Fibroblast of skin of scalp (primary cell): Measurements from ENCODE around the gene NKX2-2.
A peak's percentile ranks its signal among the peaks of the same experiment; 100 is the strongest.
"Not testable (repeated sequence)": the region's sequence is repeated elsewhere in the genome, so short reads cannot be mapped to it uniquely, and the experiment has no call there.

Experiments used
- DNase-seq: peaks from one replicate; pipeline ENCODE4 v3.0.0-alpha.2; 2013

The NKX2-2 gene

DNA sequence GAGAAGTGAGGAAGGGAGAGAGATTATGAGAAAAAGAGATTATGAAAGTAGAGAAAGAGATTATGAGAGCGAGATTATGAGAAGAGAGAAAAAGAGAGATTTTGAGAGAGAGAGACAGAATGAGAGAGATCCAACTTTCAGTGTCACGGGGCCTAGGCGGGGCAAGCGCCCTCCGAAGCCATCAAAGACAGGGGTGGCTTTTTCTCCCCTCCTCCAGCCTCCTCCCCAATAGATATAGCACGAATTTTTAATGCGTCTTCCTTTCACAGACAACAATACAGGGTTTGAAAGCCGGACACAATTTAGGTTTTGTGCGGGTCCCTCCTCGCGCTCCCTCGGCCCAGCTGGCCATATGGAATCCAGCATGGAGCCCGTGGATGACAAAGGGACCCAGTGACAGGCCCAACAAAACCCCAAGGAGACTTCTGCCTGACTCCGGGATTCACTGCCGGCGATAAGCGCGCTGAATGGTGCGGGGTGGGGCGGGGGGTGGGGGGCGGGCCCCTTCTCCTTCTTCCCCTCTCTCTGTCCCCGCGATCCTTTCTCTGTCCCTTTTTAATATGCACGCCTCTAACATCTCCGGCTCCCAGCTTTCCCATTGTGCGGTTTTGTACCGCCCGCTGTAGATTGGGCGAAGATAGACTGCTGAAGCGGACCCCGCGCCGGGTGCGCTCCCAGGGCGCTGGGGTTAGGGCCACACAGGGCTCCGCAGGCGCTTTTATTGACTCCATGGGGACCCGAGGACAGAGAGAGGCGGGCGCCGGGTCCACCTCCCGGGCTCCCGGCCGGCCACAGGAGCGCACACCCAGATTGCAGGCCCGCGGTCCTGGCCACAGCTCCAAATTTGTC, 5.4 kb downstream of the NKX2-2 start:
- DNase-seq = no peak

DNA sequence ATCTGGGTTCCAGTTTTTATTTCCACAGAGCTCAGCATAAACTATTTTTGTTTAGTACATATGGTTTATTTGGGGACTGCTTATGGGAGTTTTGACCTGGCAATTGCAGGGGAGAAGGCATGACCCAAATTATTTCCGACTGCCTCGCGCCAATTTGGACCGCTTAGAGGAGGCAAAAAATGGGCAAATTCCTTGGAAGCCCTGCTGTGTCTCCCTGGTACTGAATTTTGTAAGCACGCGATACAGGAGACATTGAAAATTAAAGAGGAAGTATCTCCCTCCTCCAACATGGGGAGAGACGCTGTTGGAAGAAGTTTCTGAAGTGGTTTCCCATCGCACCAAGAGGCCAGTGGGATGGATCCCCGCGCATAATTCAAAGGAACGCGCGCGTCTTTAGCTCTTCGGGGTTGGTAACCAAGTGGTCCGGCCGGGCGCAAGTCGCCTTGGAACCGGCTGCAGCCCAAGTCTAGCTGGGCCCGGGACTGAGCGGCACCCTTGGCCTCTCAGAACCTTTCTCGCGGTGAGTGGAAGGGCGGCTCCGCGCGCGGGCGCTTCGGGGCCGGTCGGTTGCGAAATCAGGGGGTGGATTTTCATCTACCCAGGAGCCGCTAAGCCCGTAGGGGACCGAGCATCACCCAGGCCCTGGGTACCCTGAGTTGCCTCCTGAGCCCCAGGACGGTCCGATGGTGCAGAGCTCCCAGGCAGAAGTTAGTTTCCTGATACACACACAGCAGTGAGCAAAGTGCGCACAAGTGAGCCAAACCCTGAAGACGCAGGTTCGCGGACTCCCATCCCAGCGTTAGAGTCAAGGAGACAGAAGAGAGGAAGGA, 6.2 kb downstream of the NKX2-2 start:
- no peak for DNase-seq

DNA sequence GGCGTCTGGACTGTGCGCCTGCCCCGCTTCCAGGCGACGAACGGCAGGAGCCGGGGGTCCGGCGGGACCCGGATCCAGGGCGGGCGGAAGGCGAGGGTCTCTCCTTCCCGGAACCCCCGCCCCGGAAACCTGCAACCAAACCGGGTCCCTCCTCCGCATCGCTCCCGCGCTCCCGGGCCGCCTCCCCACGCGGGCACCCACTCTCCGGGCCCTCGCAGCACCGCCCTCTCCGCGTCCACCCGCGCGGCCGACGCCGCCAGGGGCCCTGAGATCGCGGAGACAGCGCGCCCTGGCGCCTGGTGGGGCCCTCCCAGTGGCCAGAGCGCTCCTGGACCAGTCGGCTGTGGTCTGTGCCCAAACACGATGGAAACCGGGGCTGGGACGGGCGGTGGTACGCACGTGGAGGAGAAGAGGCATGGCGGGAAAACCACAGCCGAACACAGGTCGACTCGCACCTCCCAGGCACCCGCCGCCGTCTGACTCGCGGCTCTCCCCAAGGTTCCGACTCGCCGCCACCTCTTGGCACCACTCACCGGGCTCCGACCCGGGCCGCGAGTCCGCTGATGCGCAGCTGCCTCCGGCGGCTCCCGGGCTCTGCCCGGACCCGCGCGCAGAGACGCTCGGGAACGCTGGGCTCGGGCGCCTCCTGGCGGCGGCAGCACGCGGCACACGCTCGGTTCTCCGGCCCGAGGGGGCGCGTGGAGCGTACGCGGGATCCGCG, 7.9 kb downstream of the NKX2-2 start:
- peak; percentile 49 for DNase-seq

DNA sequence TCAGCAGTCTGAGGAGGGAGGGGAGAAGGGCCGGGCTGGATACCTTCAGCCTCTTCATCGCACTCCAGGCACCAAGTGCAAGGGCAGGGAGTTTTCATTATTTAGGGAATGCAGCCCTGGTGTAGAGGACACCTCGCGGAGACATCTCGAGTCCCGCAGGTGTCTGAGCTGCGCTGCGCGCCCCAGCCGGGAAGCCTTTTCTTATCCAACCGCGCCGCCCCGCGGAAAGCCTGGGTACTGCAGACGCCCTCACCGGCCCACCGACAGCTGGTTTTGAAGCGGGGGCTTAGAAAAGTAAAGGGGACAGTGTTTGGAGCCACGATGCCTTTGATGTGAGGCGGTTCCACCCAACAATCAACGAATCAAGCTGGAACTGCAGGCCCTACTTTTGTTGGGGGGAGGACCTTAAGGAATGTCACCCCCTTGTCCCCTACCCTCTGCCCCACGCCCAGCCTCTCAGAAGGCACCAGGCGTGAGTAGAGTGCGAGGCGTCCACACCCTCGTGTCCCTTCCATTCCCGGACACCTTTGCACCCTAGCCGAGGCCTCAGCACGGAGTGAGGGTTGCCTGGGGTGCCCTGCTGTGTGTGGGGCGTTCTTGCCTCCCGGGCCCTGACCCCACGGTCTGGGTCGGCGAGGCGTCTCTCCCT, 8.6 kb downstream of the NKX2-2 start:
- peak; percentile 42 for DNase-seq

DNA sequence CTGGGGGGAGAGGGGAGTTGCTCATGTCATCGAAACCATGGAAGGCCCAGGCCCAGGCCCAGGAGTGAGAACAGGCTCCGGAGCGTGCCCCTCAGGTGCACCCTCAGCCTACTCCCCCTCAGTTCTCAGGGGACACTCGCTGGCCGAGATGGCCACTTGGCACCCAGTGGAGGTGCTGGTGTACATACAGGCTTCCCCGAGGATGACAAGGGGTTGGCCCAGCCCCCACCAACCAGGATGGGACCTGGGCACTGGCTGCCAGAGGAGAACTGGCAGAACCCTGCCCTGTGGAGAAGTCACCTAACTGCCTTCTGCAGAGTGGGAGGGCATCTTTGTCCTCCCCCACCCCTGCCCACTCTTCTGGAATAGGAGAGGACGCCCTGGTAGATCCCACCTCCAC, 9.5 kb downstream of the NKX2-2 start:
- no peak for DNase-seq

DNA sequence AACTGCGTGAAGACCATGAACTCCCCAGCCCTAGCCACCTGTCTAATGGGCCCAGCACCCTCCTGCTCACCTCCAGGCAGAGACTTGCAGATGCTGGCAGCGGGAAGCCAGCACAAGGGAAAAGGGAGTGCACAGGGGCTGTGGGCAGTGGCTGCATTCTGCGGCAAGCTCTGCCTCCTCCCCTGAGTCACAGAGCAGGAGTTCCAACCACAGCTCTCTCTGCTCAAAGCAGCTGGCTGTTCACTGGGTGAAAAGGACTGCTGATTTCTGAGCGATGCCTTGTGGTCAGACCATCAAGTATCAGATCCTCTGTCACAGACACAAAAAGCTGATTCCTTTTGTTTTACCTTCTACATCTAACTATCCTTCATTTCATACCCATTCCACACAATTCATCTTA, 10.5 kb downstream of the NKX2-2 start:
- peak; percentile 29 for DNase-seq

DNA sequence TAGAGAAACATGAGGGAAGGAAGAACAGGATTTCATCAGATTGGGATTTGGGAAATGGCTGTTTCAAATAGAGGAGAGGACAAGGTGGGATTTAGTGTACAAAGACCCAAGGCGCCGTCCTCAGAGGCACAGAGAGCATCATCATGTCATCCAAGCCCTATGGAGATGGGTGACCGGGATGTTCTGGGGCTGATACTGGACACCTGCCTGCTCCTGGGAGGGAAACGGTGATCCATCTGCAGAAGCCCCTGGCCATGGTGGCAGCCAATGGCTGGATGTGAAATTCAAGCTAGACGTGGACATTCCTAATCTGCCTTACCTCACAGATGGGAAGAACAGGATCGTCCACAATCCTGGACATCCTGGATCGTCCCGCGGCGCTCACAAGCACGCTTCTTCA, 12.7 kb downstream of the NKX2-2 start:
- no peak for DNase-seq

DNA sequence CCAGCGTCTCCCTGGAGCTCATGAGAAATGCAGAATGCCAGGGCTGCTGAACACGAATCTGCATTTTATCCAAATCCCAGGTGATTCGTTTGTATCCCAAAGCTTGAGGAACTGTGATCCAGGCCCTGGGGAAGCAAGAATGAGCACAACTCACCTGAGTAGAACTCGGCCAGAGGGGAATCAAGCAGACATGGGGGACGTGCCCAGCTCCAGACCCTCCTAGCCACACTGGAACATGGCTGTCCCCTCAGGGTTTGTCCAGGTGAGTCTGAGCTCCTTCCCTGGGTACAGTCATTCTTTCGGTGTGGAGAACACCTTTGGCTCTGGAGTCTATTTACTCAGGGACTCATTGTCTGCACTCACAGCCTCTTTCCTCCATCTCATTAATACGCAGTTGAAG, 13.3 kb downstream of the NKX2-2 start:
- DNase-seq = no peak

DNA sequence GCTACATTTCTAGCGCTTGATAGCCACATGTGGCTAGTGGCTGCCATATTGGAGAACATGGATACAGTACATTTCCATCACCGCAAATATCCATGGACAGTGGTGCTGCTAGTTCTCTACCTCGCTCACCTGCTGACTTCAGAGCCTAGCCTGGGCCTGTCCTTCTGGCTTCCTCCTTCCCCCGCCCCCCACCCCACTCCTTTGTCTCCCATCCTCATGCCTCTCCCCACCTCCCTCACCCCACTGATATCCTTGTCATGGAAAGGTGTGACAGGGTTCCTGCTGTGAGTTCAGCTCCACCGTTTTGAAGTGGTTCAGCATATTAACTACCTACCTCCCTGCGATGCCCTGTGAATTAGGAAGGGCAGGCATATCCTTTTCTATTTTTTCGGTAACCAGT, 14.2 kb downstream of the NKX2-2 start:
- DNase-seq = no peak

DNA sequence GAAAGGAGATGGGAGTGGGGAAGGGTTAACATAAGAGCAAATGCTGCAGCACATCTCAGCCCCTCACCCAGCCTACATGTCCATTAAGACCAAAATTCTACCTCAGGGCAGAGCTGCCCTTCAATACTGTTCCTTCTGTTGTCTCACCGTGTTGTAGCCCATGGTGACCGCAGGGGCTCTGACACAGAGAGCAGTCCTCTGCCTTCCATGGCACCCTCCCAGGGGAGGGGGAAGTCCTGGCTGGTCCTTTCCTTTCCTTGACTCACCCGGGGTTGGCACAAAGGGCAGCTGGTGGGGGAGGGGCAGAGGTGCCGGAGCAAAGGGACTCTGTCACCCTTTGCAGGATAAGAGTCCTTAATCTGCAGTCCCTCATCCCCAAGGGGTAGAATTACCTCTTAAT, 15.2 kb downstream of the NKX2-2 start:
- DNase-seq = no peak

DNA sequence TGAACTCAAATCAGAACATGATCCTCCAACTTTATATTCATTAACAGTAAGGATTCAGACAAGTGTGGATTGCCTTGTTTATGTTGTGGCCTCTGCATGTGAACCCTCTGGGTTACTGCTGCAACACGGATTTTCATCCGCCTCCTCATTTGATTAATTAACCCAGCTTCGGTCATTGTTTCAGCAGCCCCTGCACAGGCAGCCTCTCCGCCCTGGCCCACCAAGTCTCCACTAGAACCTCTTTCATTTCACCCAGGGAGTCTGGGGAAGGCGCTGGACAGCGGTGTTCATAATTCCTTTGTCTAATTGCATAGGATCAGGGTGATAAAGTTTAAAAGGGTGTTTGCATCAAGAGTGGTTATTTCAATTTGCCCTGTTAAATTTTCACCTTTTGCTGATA, 15.7 kb downstream of the NKX2-2 start:
- DNase-seq = no peak

DNA sequence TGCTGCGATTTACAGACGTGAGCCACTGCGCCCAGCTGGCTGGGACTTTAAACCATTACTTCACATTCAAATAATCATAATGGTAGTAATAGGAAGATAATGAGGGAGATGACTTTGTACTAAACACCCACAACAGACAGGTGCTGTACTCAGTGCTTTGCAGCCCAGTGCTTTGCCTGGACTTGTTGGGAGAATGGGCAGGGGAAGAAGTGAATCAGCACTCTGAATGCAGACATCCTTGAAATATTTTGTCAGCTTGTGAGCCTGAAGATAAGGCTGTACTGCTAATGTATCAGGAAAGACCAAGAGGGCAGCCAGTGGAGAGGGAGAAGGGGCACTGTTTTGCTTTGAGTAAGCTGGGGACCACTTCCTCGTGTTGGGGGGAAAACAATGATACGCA, 17.4 kb downstream of the NKX2-2 start:
- no peak for DNase-seq

DNA sequence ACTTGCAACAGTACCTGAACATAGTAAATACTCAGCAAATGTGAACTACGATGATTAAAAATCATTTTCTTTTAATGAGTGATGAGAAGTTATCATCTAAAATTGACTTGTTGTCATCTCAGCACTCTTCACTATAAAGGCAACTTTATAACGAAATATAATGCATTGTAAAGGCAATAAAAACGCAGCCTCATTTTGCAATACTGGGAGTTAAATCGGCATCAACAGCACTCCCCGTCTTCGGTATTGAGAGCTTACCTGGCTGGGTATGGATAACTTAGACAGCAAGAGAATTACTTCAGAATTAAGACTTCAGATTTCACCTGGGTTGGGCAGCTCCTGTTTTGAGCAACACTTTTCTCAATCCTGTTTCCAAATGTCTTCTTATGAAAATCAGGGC, 20.8 kb downstream of the NKX2-2 start:
- no peak for DNase-seq

DNA sequence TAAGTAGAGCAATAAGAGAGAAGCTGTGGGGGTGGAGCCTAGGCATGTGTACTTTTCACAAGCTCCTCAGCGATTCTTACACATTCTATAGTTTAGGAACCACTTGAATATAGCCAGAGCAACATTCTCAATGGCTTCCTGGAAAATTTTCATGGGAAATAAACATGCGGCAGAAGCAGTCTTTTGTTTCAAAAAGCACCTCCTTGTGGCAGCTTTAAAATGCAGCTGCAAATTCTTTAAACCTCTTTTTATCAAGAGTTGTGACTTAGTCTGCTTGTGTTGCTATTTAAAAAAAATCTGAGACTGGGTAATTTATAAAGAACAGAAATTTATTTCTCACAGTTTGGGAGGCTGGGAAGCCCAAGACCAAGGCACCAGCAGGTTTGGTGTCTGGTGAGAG, 23.8 kb downstream of the NKX2-2 start:
- DNase-seq = no peak

DNA sequence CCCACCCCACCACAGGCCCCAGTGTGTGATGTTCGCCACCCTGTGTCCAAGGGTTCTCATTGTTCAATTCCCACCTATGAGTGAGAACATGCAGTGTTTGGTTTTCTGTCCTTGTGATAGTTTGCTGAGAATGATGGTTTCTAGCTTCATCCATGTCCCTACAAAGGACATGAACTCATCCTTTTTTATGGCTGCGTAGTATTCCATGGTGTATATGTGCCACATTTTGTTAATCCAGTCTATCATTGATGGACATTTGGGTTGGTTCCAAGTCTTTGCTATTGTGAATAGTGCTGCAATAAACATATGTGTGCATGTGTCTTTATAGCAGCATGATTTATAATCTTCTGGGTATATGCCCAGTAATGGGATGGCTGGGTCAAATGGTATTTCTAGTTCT, 33.7 kb downstream of the NKX2-2 start:
- DNase-seq = not testable (repeated sequence)

DNA sequence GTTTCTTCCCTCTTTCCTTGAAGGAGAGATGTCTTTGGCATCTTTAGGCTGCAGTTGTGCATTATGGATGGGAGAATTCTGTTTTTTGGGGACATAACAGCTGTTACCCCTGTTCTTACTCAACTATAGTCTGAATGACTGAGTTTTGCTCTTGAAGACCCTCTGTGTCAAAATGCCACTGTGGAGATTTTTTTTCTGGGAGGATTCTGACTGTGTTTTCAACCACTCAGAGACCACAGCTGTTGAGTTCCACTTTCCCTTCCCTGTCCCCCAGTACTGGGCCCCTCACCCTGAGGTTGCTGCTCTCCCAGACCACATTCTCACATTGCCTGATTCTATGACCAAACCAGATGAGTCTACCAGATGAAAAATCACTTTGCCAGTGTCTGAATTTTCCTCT, 48.1 kb downstream of the NKX2-2 start:
- no peak for DNase-seq

DNA sequence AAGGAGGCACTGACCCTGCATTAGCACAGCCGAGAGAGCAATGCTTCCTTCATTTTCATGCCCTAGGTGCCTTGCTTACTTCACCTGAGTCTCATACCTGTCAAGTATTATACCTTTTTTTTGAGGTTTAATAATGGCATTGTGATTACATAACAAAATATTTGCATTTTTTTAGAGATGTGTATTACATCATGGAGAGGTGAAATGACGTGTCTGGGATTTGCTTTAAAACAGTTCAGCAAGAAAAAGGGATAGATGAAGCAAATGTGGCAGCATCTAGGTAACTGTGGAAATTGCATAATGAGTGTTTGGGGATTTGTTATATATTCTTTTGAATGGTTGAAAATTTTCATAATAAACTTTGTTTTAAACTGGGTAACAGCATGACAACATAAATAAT, 48.9 kb downstream of the NKX2-2 start:
- no peak for DNase-seq
